Activated CD4-positive, alpha-beta memory T cell treated with anti-CD3 and anti-CD28 coated beads, Interleukin-2, amount 10 ng/mL, durations not matched to agents 7 days and 5 days (primary cell): Measurements from ENCODE around the gene PLN. TPM values are rescaled to one million over a fixed set of nuclear protein-coding genes. Genes with fewer than 3 reads are reported as not detected.
A peak's percentile ranks its signal among the peaks of the same experiment; 100 is the strongest.

Source experiments
- CTCF ChIA-PET: fragments of 350-600 bp; sonication (Branson Sonifier 250); formaldehyde crosslinking; loops from one replicate; lab custom pipeline; 2021; ENCODE audit warnings: antibody characterized with exemption, inconsistent platforms; lab: Charles Lee
- POLR2A ChIA-PET: fragments of 350-600 bp; sonication (Branson Sonifier 250); formaldehyde crosslinking; loops from one replicate; lab custom pipeline; 2021; ENCODE audit warnings: antibody characterized with exemption; lab: Charles Lee
- DNase-seq: peaks from one replicate; pipeline ENCODE4 v3.0.0-alpha.2; 2020
- H3K27ac Mint-ChIP-seq: one replicate; pipeline ENCODE4 v1.8.0; 2021; ENCODE audit warnings: mild to moderate bottlenecking, mixed read lengths
- H3K27me3 Mint-ChIP-seq: one replicate; pipeline ENCODE4 v1.8.0; 2021; ENCODE audit warnings: mixed read lengths
- H3K36me3 Mint-ChIP-seq: one replicate; pipeline ENCODE4 v1.8.0; 2021; ENCODE audit warnings: low read depth, mixed read lengths
- H3K4me1 Mint-ChIP-seq: one replicate; pipeline ENCODE4 v1.8.0; 2021; ENCODE audit warnings: mixed read lengths
- H3K4me3 Mint-ChIP-seq: one replicate; pipeline ENCODE4 v1.8.0; 2021; ENCODE audit warnings: mild to moderate bottlenecking, mixed read lengths
- H3K9me3 Mint-ChIP-seq: one replicate; pipeline ENCODE4 v1.8.0; 2021; ENCODE audit warnings: mixed read lengths
- total RNA-seq, 2 experiments: library from RNA; stranded (reverse); gene quantifications; one replicate each; pipeline ENCODE4 v1.2.3, GENCODE V29; 2021

Gene PLN
- total RNA-seq, 2 experiments from 2014 or later: not detected

GRCh38 chr6:118548613-118549012, 517 bp downstream of the PLN start:
- POLR2A ChIA-PET: no interaction called here
- Mint-ChIP-seq H3K27me3 (no peaks in the 10 kb centered on the region), H3K27ac (no peak overlapping the region)

GRCh38 chr6:118551063-118552053, 3.3 kb downstream of the PLN start:
- Mint-ChIP-seq H3K4me3 (no peak overlapping the region), H3K27me3 (no peaks in the 10 kb centered on the region), H3K4me1 (peaks cover 9% of the 10 kb centered on the region), H3K27ac (no peak overlapping the region), H3K36me3 (peaks cover 7% of the 10 kb centered on the region), H3K9me3 (no peaks in the 10 kb centered on the region)
- ChIA-PET POLR2A (no interaction called here), CTCF (no interaction called here)
- no peak for DNase-seq

More at GRCh38 chr6:118548613-118549012, 517 bp downstream of the PLN start:
- DNase-seq: no peak
- CTCF ChIA-PET: no interaction called here
- Mint-ChIP-seq H3K36me3 (peaks cover 8% of the 10 kb centered on the region), H3K9me3 (no peaks in the 10 kb centered on the region), H3K4me3 (no peak overlapping the region), H3K4me1 (peaks cover 14% of the 10 kb centered on the region)

- DNase-seq: no peak
- peaks cover 10% of the 10 kb centered on the region for H3K36me3 Mint-ChIP-seq
- CTCF ChIA-PET: interaction anchor here (0.6 kb wide), 1 partner anchor 72 kb away, joined by 3 read pairs; no protein-coding TSS in a partner anchor
- H3K27ac Mint-ChIP-seq: no peak overlapping the region
- no peaks in the 10 kb centered on the region for H3K27me3 Mint-ChIP-seq
- H3K4me1 Mint-ChIP-seq: peaks cover 9% of the 10 kb centered on the region
- H3K4me3 Mint-ChIP-seq: no peak overlapping the region
- POLR2A ChIA-PET: interaction anchor here (0.6 kb wide), 1 partner anchor 375 kb away, joined by 3 read pairs; no protein-coding TSS in a partner anchor
- no peaks in the 10 kb centered on the region for H3K9me3 Mint-ChIP-seq
Measured at GRCh38 chr6:118553132-118553531, 5.0 kb downstream of the PLN start.

- ChIA-PET POLR2A (no interaction called here), CTCF (interaction anchor here (1.2 kb wide), 1 partner anchor 9 kb away, joined by 3 read pairs; no protein-coding TSS in a partner anchor)
- DNase-seq: no peak
- no peaks in the 10 kb centered on the region for H3K27me3 Mint-ChIP-seq
- H3K36me3 Mint-ChIP-seq: peaks cover 10% of the 10 kb centered on the region
- no peaks in the 10 kb centered on the region for H3K9me3 Mint-ChIP-seq
- no peak overlapping the region for H3K27ac Mint-ChIP-seq
- H3K4me1 Mint-ChIP-seq: peaks cover 22% of the 10 kb centered on the region
- H3K4me3 Mint-ChIP-seq: no peak overlapping the region
Measured at GRCh38 chr6:118554698-118555097, 6.6 kb downstream of the PLN start.

GRCh38 chr6:118558464-118559217, 10.5 kb downstream of the PLN start:
- no peak for DNase-seq
- peaks cover 10% of the 10 kb centered on the region for H3K36me3 Mint-ChIP-seq
- H3K4me1 Mint-ChIP-seq: peaks cover 22% of the 10 kb centered on the region
- POLR2A ChIA-PET: interaction anchor here (1.2 to 2.0 kb wide), 3 partner anchors 149 to 336 kb away, joined by 3 to 5 read pairs (median 4); partner anchors contain the start of gene ASF1A
- CTCF ChIA-PET: interaction anchor here (0.6 to 2.1 kb wide), 2 partner anchors 22 to 969 kb away, joined by 3 to 5 read pairs; no protein-coding TSS in a partner anchor
- no peaks in the 10 kb centered on the region for H3K27me3 Mint-ChIP-seq
- peak overlapping the region; percentile 61 for H3K4me3 Mint-ChIP-seq
- H3K9me3 Mint-ChIP-seq: no peaks in the 10 kb centered on the region
- H3K27ac Mint-ChIP-seq: peak overlapping the region; percentile 88

GRCh38 chr6:118559659-118560058, 11.6 kb downstream of the PLN start:
- CTCF ChIA-PET: interaction anchor here (2.1 kb wide), 1 partner anchor 21 kb away, joined by 5 read pairs; no protein-coding TSS in a partner anchor
- Mint-ChIP-seq H3K4me3 (no peak overlapping the region), H3K36me3 (peaks cover 10% of the 10 kb centered on the region)

GRCh38 chr6:118562248-118562647, 14.2 kb downstream of the PLN start:
- Mint-ChIP-seq H3K4me3 (no peak overlapping the region), H3K4me1 (peaks cover 32% of the 10 kb centered on the region), H3K9me3 (no peaks in the 10 kb centered on the region), H3K36me3 (peaks cover 9% of the 10 kb centered on the region), H3K27me3 (no peaks in the 10 kb centered on the region), H3K27ac (no peak overlapping the region)
- POLR2A ChIA-PET: no interaction called here
- CTCF ChIA-PET: interaction anchor here (1.1 kb wide), 1 partner anchor 548 kb away, joined by 3 read pairs; no protein-coding TSS in a partner anchor
- no peak for DNase-seq

More at GRCh38 chr6:118559659-118560058, 11.6 kb downstream of the PLN start:
- Mint-ChIP-seq H3K9me3 (no peaks in the 10 kb centered on the region), H3K27me3 (no peaks in the 10 kb centered on the region), H3K27ac (peak overlapping the region; percentile 88), H3K4me1 (peaks cover 22% of the 10 kb centered on the region)
- DNase-seq: no peak
- POLR2A ChIA-PET: interaction anchor here (1.3 to 2.0 kb wide), 2 partner anchors 150 to 335 kb away, joined by 4 to 5 read pairs; partner anchors contain the start of gene ASF1A

GRCh38 chr6:118562959-118563358, 14.9 kb downstream of the PLN start:
- H3K36me3 Mint-ChIP-seq: peaks cover 6% of the 10 kb centered on the region
- POLR2A ChIA-PET: no interaction called here
- no peaks in the 10 kb centered on the region for H3K27me3 Mint-ChIP-seq
- H3K9me3 Mint-ChIP-seq: no peaks in the 10 kb centered on the region
- CTCF ChIA-PET: interaction anchor here (1.1 kb wide), 1 partner anchor 548 kb away, joined by 3 read pairs; no protein-coding TSS in a partner anchor
- peaks cover 27% of the 10 kb centered on the region for H3K4me1 Mint-ChIP-seq
- no peak overlapping the region for H3K4me3 Mint-ChIP-seq
- no peak for DNase-seq
- no peak overlapping the region for H3K27ac Mint-ChIP-seq

- Mint-ChIP-seq H3K36me3 (peaks cover 6% of the 10 kb centered on the region), H3K27ac (peak overlapping the region; percentile 22), H3K4me1 (peaks cover 11% of the 10 kb centered on the region), H3K9me3 (no peaks in the 10 kb centered on the region), H3K27me3 (no peaks in the 10 kb centered on the region), H3K4me3 (no peak overlapping the region)
- CTCF ChIA-PET: interaction anchor here (0.6 to 2.1 kb wide), 22 partner anchors 10 to 545 kb away, joined by 3 to 22 read pairs (median 4); no protein-coding TSS in a partner anchor
- POLR2A ChIA-PET: interaction anchor here (1.0 to 1.6 kb wide), 5 partner anchors 50 to 331 kb away, joined by 3 to 6 read pairs (median 3); no protein-coding TSS in a partner anchor
- DNase-seq: no peak
Measured at GRCh38 chr6:118565311-118565960, 17.3 kb downstream of the PLN start.

- ChIA-PET POLR2A (no interaction called here), CTCF (no interaction called here)
- Mint-ChIP-seq H3K27me3 (no peaks in the 10 kb centered on the region), H3K4me3 (no peak overlapping the region), H3K9me3 (peaks cover under 1% of the 10 kb centered on the region), H3K36me3 (peaks cover 7% of the 10 kb centered on the region), H3K4me1 (peaks cover 10% of the 10 kb centered on the region), H3K27ac (no peak overlapping the region)
- DNase-seq: no peak
Measured at GRCh38 chr6:118567974-118568373, 19.9 kb downstream of the PLN start.

GRCh38 chr6:118569498-118569897, 21.4 kb downstream of the PLN start:
- Mint-ChIP-seq H3K36me3 (peaks cover 18% of the 10 kb centered on the region), H3K27me3 (no peaks in the 10 kb centered on the region), H3K9me3 (peaks cover 10% of the 10 kb centered on the region), H3K4me1 (peaks cover 14% of the 10 kb centered on the region), H3K4me3 (no peak overlapping the region), H3K27ac (no peak overlapping the region)
- ChIA-PET CTCF (no interaction called here), POLR2A (no interaction called here)
- DNase-seq: no peak

GRCh38 chr6:118571121-118571520, 23.0 kb downstream of the PLN start:
- Mint-ChIP-seq H3K27ac (no peak overlapping the region), H3K4me3 (no peak overlapping the region), H3K9me3 (peaks cover 26% of the 10 kb centered on the region), H3K36me3 (peaks cover 28% of the 10 kb centered on the region), H3K27me3 (no peaks in the 10 kb centered on the region), H3K4me1 (peaks cover 4% of the 10 kb centered on the region)
- ChIA-PET POLR2A (no interaction called here), CTCF (no interaction called here)
- DNase-seq: no peak
